ENCODE data around the gene NEURL4. TPM values are rescaled to one million over a fixed set of nuclear protein-coding genes. Genes with fewer than 3 reads are reported as not detected.

NEURL4 gene
- polyA plus RNA-seq, 1 of the 3 experiments (the other 2 are of a cell fraction): 22.1 TPM

GRCh38 chr17:7282752-7283321 is 46.3 kb downstream of the NEURL4 start (continued):
- TF ChIP-seq USF2 (IDR thresholded peaks at IDR 0.05; ENCODE audit: borderline replicate concordance, low read depth, low read length) (no peak), TEAD4 (IDR thresholded peaks at IDR 0.05; ENCODE audit: borderline replicate concordance, insufficient read depth) (no peak), ELF1 (IDR thresholded peaks at IDR 0.05) (no peak), USF1 (IDR thresholded peaks at IDR 0.05; ENCODE audit: borderline replicate concordance, low read depth) (no peak), FOXM1 (IDR thresholded peaks at IDR 0.05; ENCODE audit: low read depth) (no peak)

GRCh38 chr17:7281953-7282751 is 47.0 kb downstream of the NEURL4 start:
- no peaks in the 10 kb centered on the region for H3K9me3 ChIP-seq
- CTCF ChIA-PET: interaction anchor here (0.9 to 8.8 kb wide), 9 partner anchors 10 to 236 kb away, joined by 3 to 169 read pairs (median 4); no protein-coding TSS in a partner anchor
- H2AFZ ChIP-seq (ENCODE audit: low read depth): peak overlapping the region; percentile 89; the same call in 1 of the 2 replicates
- H3K27ac ChIP-seq (ENCODE audit: low read depth in 2 of 2, low read length in 1 of 2): no peak overlapping the region
- peak overlapping the region; percentile 95 for H3K4me2 ChIP-seq
- H3K36me3 ChIP-seq (replicated peaks in 1 of 2; ENCODE audit: control insufficient read depth in 1 of 2, insufficient read depth in 2 of 2, low read length in 1 of 2): no peaks in the 10 kb centered on the region
- peak overlapping the region; percentile 50 to 64; a peak in 3 of 4 replicates for H3K4me3 ChIP-seq (ENCODE audit: low read depth in 2 of 2, low read length in 1 of 2)
- H3K9me2 ChIP-seq: no peaks in the 10 kb centered on the region
- no peak overlapping the region for H3K9ac ChIP-seq
- no peaks in the 10 kb centered on the region for H3K79me2 ChIP-seq (ENCODE audit: insufficient read depth)
- peak; percentile 71 for DNase-seq
- H3F3A ChIP-seq (replicated peaks; ENCODE audit: insufficient read depth): peaks cover 15% of the 10 kb centered on the region
- peaks cover 6 to 18% of the 10 kb centered on the region in 2 experiments; a peak in 2 of 4 replicates for H3K4me1 ChIP-seq (ENCODE audit: control insufficient read depth in 1 of 2, insufficient read depth in 2 of 2, low read depth in 1 of 2, low read length in 1 of 2)
- H3K27me3 ChIP-seq (ENCODE audit: insufficient read depth): no peaks in the 10 kb centered on the region
- no peaks in the 10 kb centered on the region for H4K20me1 ChIP-seq (ENCODE audit: insufficient read depth)
- 27% methylated on average over 18 of the region's 43 CpGs for WGBS (ENCODE audit: low lambda C conversion rate)
- POLR2A ChIA-PET: interaction anchor here (0.5 to 1.3 kb wide), 2 partner anchors 61 to 346 kb away, joined by 3 read pairs; partner anchors contain the start of gene SAT2
- TF ChIP-seq IRF3 (IDR thresholded peaks at IDR 0.05; ENCODE audit: low read depth, low read length) (no peak), POLR2AphosphoS5 (IDR thresholded peaks at IDR 0.05; ENCODE audit: low read depth, low read length) (no peak), GATA2 (CRISPR knock-in tag; IDR thresholded peaks at IDR 0.05) (no peak), JUND (IDR thresholded peaks at IDR 0.05) (no peak), TAF1 (IDR thresholded peaks at IDR 0.05; ENCODE audit: borderline replicate concordance, low read depth, low read length) (no peak), MXI1 (IDR thresholded peaks at IDR 0.05; ENCODE audit: low read depth, low read length) (no peak), GABPA (IDR thresholded peaks at IDR 0.05; ENCODE audit: low read depth) (no peak), SIN3A (IDR thresholded peaks at IDR 0.05; ENCODE audit: borderline replicate concordance, low read depth, low read length) (no peak), REST (IDR thresholded peaks at IDR 0.05; ENCODE audit: low read depth, low read length) (no peak), MEF2A (IDR thresholded peaks at IDR 0.05; ENCODE audit: borderline replicate concordance, low read depth) (no peak), MAX (IDR thresholded peaks at IDR 0.05; ENCODE audit: low read depth) (no peak), USF1 (IDR thresholded peaks at IDR 0.05; ENCODE audit: borderline replicate concordance, low read depth) (no peak), ZBTB33 (IDR thresholded peaks at IDR 0.05; ENCODE audit: borderline replicate concordance, low read depth) (no peak), SMC3 (IDR thresholded peaks at IDR 0.05; ENCODE audit: low read depth, low read length) (no peak), RXRA (IDR thresholded peaks at IDR 0.05; ENCODE audit: borderline replicate concordance, low read depth) (no peak)

All from SK-N-SH (cell line).